Vagina (tissue), 2 donors: ENCODE data around the gene NPRL2.

ENCODE experiments used
- POLR2A ChIP-seq, 2 donors: fragments of 450-650 bp; IDR thresholded peaks; one replicate each; pipeline ENCODE4 v1.6.1; 2017; ENCODE audit warnings: antibody characterized with exemption in 2 of 2, mild to moderate bottlenecking in 2 of 2, moderate library complexity in 2 of 2
- TF ChIP-seq, protein P1 (sequence below), 3 experiments: fragments of 450-650 bp in 2 of 3; fragments of 200-600 bp in 1 of 3; sonication (generic) in 1 of 3; IDR thresholded peaks; one replicate each; pipeline ENCODE4 v1.5.1; 2017 to 2019; ENCODE audit warnings: antibody characterized with exemption in 3 of 3, mild to moderate bottlenecking in 2 of 3, moderate library complexity in 2 of 3

DNA sequence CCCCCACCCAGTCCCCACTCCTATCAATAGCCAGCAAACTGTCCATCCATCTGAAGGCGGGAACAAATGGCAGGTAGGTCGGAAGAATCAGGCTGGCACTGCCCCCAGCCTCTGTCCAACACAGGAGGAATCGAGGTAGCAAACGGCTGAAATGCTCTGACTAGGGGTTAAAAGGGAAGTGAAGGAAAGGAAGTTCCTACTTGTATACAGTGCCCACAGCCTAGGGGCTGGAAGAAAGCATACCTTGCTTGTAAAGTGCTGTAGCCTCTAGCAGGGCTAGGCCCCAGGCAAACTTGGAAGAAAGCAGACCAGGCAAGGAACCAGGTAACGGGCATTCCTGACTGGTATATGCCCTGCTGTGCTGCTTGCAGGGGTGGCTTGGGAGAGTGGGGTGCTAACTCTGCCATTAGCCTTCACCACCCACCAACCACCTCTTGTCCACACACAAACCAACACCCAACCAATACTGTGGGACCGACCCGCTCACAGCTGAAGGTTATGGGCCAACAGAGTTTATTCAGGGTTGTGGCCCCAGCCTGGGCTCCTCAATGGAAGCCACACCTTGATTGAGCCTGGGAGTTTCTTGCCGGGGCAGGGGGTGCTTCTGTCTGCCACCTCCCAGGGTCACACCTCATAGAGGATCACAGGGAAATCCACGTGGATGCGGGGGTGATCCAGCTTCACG, 24.9 kb downstream of the NPRL2 start:
- TF ChIP-seq, protein P1, sequence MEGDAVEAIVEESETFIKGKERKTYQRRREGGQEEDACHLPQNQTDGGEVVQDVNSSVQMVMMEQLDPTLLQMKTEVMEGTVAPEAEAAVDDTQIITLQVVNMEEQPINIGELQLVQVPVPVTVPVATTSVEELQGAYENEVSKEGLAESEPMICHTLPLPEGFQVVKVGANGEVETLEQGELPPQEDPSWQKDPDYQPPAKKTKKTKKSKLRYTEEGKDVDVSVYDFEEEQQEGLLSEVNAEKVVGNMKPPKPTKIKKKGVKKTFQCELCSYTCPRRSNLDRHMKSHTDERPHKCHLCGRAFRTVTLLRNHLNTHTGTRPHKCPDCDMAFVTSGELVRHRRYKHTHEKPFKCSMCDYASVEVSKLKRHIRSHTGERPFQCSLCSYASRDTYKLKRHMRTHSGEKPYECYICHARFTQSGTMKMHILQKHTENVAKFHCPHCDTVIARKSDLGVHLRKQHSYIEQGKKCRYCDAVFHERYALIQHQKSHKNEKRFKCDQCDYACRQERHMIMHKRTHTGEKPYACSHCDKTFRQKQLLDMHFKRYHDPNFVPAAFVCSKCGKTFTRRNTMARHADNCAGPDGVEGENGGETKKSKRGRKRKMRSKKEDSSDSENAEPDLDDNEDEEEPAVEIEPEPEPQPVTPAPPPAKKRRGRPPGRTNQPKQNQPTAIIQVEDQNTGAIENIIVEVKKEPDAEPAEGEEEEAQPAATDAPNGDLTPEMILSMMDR (IDR thresholded peaks at IDR 0.05): no peak
- TF ChIP-seq POLR2A (IDR thresholded peaks at IDR 0.05): no peak
